AG09319 (cell line): ENCODE results near the gene PALD1.

Source experiments
- DNase-seq: peaks from one replicate; pipeline ENCODE4 v3.0.0-alpha.2; 2010; ENCODE audit warnings: low read depth; ENCODE audit errors: extremely low read depth
- TF ChIP-seq, protein P1 (sequence below): IDR thresholded peaks from 2 replicates; pipeline ENCODE4 v1.5.1; 2011; ENCODE audit warnings: low read depth, mild to moderate bottlenecking, inconsistent platforms, low read length, moderate library complexity

PALD1 gene

DNA sequence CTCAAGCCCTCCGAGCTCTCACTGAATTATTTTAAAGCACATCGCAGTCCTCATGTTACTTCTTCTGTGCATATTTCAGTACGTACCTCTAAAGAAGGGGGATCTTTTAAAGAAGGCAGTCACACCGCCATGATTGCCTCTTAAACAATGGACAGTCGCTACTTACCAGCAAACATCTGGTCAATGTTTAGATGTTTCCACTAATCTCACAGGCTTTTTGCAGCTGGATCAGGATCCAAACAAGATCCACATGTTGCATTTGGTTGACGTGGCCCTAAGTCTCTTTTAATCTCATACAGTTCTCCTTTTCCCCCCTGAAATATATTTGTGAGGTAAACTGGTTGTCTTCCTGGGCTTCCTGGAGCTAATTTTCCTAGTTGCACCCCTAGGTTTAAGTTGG lies 74.0 kb downstream of the PALD1 start:
- no peak for DNase-seq
- TF ChIP-seq, protein P1, sequence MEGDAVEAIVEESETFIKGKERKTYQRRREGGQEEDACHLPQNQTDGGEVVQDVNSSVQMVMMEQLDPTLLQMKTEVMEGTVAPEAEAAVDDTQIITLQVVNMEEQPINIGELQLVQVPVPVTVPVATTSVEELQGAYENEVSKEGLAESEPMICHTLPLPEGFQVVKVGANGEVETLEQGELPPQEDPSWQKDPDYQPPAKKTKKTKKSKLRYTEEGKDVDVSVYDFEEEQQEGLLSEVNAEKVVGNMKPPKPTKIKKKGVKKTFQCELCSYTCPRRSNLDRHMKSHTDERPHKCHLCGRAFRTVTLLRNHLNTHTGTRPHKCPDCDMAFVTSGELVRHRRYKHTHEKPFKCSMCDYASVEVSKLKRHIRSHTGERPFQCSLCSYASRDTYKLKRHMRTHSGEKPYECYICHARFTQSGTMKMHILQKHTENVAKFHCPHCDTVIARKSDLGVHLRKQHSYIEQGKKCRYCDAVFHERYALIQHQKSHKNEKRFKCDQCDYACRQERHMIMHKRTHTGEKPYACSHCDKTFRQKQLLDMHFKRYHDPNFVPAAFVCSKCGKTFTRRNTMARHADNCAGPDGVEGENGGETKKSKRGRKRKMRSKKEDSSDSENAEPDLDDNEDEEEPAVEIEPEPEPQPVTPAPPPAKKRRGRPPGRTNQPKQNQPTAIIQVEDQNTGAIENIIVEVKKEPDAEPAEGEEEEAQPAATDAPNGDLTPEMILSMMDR, result no peak

DNA sequence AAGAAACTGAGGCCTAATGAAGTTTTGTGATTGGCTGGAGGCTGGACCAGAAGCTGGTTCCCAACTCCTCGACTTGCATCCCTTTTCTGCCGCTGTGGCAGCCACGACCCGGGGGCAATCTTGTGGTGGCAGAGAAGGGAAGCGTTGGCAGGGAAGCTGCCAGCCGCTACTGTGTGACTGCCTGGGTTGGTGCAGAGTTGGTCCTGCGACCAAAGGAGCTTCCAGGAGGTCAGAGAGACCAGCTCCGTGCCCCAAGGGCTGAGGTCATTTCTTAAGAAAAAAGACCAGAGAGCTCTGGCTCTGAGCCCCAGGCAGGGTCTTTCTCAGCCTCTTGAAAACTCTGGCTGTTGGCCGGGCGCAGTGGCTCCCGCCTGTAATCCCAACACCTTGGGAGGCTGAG lies 76.8 kb downstream of the PALD1 start:
- TF ChIP-seq, protein P1, result no peak
- DNase-seq, result no peak

DNA sequence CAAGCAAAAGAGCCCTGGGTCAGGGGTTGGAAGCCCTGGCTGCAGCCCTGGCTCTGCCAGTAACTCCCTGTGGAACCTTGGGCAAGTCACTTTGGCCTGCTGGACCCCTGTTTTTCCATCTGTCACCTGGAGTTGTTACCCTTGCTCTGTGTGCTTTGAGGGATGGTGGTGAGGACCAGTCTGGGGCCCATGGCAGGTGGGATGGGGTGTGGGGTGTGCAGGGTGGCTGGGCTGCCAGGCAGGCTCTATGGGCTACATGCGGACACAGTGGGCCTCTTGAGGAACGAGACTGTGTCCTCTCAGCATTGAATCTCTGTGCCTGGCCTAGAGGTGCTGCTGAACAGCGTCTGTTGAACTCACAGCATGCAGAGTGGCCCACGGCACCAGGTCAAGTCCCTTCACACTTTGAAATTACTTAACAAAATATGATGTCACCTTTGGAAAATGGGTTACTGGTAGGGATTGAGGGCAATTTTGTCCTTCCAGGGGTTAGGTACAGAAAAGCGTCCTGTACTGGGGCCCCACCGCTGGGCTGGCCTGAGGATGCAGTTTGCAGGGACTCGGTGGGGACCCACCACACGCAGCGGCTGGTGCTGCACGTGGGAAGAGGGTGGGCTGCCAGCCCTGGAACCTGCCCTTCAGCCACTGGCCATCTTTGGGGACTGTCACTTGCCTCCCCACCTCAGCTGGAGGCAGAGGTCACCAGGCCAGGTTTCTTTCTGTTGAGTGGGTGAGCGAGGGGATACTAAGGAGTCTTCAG lies 78.7 kb downstream of the PALD1 start:
- no peak for DNase-seq
- TF ChIP-seq, protein P1, result no peak

DNA sequence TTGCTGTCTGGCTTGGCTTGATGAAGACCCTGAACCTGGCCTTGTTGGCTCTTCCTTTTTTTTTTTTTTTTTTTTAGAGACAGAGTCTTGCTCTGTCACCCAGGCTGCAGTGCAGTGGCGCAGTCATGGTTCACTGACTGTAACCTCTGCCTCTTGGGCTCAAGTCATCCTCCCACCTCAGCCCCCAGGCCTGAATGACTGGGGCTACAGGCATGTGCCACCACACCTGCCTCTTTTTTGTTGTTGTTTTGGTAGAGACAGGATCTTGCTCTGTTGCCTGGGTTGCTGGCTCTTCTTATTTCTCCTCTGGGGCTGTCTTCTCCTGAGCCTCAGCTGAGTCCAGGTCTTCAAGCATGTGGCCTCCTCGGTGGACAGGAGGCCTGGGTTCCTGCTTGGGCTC lies 79.3 kb downstream of the PALD1 start:
- no peak for DNase-seq
- TF ChIP-seq, protein P1, result no peak

DNA sequence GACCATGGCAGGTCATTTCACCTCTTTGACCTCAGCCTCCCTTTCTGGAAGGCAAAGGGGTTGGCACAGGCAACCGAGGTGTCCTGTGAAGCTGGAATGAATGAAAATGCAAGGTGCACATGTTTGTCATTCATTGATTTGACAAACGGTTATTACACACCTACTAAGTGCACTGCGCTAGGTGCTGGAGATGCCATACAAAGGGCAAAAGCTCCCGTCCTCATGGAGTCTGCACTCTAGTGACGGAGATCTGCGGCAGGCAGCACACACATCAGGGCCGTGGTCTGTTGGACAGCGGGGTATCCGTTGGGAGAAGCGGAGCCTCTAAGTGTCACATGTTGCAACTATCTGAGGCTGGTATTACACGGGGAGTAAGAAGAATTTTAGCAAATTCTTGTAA lies 79.7 kb downstream of the PALD1 start:
- no peak for DNase-seq
- TF ChIP-seq, protein P1, result no peak

DNA sequence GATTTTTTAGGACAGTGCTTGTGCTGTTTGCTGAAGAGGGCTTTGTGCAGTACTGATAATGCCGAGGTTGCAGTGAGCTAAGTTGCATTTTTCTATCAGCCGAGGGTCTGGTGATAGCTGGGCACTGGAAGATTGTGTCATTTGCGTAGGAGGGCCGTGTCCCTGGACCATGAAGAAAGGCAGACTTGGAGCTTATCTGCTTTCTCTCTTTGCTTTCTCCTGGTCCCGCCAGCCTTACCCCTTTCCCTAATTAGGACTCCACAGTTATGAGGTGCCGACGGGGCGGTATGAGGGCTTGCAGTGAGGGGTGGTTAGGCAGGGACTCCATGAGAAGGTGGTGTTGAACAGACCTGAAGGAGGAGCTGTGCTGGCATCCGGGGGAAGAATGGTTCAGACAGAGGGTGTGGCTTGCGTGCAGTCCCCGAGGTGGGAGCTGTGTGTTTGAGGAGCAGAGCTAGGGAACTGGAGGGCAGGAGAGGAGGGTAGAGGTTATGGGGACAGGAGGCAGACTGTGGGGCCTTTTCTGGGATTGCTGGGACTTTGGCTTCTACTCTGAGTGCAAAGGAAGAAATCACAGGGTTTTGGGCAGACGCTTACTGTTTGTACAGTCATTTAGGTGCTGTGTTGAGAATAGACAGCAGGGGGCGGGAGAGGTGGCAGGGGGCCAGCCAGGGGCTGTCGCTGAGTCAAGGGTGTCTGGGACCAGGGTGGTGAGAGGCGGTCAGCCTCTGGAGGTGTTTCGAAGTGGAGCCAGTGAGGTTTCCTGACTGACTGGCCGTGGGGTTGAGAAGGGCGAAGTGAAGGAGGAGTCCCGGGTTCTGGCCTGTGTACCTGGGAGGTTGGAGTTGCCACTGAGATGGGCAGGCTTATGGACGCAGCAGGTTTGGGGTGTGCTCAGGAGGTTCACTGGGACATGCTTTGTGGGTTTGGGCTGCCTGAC lies 80.6 kb downstream of the PALD1 start:
- no peak for DNase-seq
- TF ChIP-seq, protein P1, result peak; percentile 54

DNA sequence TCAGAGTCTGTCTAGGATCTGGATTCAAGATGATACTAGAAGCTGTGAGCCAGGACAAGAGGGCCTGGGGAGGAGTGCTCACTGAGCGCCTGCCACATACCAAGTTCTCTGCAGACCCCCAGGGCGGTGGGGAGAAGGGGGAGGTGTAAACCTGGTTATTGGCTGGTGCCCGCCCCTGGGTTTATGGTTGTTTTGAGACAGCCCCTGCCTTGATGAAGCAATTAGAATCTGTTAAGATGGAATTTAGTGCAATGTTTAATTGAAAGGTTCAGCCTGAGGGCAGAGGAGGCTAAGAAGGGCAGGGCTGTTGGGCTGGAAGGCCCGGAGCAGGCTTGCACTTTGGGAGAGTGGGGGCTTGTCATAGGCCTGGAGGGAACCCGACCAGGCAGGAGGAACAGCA lies 81.3 kb downstream of the PALD1 start:
- TF ChIP-seq, protein P1, result no peak

More for the DNA sequence above, 81.3 kb downstream of the PALD1 start:
- no peak for DNase-seq
